ENCODE measurements around the gene LPCAT1.

DNA sequence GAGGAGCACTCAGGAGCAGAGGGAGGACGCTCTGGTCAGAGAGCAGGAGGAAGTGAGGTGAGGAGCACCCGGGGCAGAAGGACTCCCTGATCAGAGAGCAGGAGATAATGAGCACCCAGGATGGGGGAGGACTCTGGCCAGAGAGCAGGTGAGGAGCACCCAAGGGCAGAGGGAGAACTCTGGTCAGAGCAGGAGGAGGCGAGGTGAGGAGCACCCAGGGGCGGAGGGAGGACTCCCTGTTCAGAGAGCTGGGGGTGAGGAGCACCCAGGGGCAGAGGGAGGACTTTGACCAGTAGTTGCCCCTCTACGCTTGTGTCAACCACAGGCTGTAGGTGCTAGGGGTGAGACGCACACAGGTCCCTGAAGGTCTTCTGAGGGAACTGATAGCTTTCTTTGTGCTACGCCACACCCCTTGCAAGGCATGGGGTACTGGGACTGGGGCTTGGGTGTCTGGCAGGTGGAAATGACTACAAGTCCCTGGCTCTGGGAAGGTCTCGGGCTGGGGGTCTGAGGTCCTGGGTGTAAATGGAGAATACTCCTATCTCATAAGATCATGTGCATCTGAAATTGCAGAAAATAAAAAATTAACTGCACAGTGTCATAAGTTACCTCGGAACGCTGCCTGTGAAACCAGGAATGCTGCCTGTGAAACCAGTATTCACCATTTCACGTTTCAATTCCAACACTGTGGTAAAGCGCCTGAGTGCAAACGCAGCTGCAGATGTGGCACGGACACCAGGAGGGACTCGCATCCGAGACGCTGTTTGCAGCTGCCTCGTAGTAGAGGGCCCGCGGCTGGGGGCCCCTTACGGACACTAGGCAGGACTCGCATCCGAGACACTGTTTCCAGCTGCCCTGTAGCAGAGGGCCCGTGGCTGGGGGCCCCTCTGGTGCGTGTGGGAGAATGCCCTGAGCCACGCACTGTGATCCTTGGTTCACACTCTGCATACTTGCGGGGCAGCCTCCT lies 51.5 kb downstream of the LPCAT1 start:
- TF ChIP-seq, protein P1, sequence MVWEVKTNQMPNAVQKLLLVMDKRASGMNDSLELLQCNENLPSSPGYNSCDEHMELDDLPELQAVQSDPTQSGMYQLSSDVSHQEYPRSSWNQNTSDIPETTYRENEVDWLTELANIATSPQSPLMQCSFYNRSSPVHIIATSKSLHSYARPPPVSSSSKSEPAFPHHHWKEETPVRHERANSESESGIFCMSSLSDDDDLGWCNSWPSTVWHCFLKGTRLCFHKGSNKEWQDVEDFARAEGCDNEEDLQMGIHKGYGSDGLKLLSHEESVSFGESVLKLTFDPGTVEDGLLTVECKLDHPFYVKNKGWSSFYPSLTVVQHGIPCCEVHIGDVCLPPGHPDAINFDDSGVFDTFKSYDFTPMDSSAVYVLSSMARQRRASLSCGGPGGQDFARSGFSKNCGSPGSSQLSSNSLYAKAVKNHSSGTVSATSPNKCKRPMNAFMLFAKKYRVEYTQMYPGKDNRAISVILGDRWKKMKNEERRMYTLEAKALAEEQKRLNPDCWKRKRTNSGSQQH (CRISPR knock-in tag; IDR thresholded peaks at IDR 0.05; ENCODE audit: low read depth), result no peak
- TF ChIP-seq EP300 (IDR thresholded peaks at IDR 0.05; ENCODE audit: low read depth in 2 of 2, low read length in 2 of 2) (no peak), EP300 (CRISPR knock-in tag; IDR thresholded peaks at IDR 0.05; ENCODE audit: borderline replicate concordance) (no peak)
- TF ChIP-seq, protein P2, sequence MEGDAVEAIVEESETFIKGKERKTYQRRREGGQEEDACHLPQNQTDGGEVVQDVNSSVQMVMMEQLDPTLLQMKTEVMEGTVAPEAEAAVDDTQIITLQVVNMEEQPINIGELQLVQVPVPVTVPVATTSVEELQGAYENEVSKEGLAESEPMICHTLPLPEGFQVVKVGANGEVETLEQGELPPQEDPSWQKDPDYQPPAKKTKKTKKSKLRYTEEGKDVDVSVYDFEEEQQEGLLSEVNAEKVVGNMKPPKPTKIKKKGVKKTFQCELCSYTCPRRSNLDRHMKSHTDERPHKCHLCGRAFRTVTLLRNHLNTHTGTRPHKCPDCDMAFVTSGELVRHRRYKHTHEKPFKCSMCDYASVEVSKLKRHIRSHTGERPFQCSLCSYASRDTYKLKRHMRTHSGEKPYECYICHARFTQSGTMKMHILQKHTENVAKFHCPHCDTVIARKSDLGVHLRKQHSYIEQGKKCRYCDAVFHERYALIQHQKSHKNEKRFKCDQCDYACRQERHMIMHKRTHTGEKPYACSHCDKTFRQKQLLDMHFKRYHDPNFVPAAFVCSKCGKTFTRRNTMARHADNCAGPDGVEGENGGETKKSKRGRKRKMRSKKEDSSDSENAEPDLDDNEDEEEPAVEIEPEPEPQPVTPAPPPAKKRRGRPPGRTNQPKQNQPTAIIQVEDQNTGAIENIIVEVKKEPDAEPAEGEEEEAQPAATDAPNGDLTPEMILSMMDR (CRISPR knock-in tag; IDR thresholded peaks at IDR 0.05), result no peak

All from HepG2 (cell line).